GM23248 (cell line): ENCODE measurements around the gene FAM217B.

Source experiments
- EZH2 ChIP-seq: fragments of 200-600 bp; sonication (generic); IDR thresholded peaks from 2 replicates; pipeline ENCODE4 v1.6.1; 2018; ENCODE audit warnings: antibody characterized with exemption, mild to moderate bottlenecking; ENCODE audit not compliant: insufficient read depth, poor library complexity, severe bottlenecking
- EZH2phosphoT487 ChIP-seq: fragments of 200-600 bp; sonication (generic); IDR thresholded peaks from 2 replicates; pipeline ENCODE4 v1.6.1; 2018; ENCODE audit warnings: antibody characterized with exemption, moderate library complexity, mild to moderate bottlenecking, low read depth; ENCODE audit not compliant: insufficient read depth

DNA sequence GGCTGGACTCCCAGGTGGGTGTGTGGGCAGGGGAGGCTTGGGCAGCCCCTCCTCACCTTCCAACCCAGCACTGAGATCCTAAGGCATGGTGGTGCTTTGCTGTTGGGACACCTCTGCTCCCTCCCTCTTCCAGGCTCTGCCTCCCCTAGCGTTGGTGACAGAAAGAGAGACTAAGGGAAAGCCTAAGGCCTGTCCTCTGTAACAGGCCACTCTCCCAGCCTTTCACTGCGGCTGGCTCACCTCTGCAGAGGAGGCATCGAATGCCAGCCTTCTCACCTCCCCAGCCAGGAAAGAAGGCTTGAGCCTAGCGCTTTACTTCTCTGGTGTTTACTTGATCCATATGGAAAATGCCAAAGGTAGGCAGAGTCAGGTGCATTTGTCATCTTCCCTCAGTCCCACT, 14.5 kb downstream of the FAM217B start:
- no peak for TF ChIP-seq EZH2
- no peak for TF ChIP-seq EZH2phosphoT487
